Natural killer cell (primary cell): ENCODE data around the gene ATG13. TPM values are rescaled to one million over a fixed set of nuclear protein-coding genes. Genes with fewer than 3 reads are reported as not detected.

Experiments
- ATAC-seq, 3 donors: fragments of 150-1000 bp in 2 of 3; fragments of 200-7000 bp in 1 of 3; cut with Tn5 transposase; 1 replicate in 1 of 3; 2 replicates in 2 of 3; pipeline ENCODE4 v1.10.0; 2021; ENCODE audit warnings: mild to moderate bottlenecking in 2 of 3, moderate library complexity in 2 of 3
- DNase-seq, 2 donors: peaks; one replicate each; pipeline versions ENCODE4 v3.0.0 to v3.0.0-alpha.2; 2013 to 2021; ENCODE audit warnings: mixed read lengths in 1 of 2
- H3K27ac ChIP-seq: one replicate; pipeline ENCODE4 v1.5.1; 2013; ENCODE audit warnings: mild to moderate bottlenecking, low read length
- H3K27me3 ChIP-seq: one replicate; pipeline ENCODE4 v1.6.1; 2013; ENCODE audit warnings: low read length; ENCODE audit not compliant: control insufficient read depth, insufficient read depth
- H3K36me3 ChIP-seq: one replicate; pipeline ENCODE4 v1.6.1; 2013; ENCODE audit warnings: low read length; ENCODE audit not compliant: control insufficient read depth, insufficient read depth
- H3K4me1 ChIP-seq: one replicate; pipeline ENCODE4 v1.6.1; 2013; ENCODE audit warnings: low read length; ENCODE audit not compliant: control insufficient read depth, insufficient read depth
- H3K4me3 ChIP-seq: one replicate; pipeline ENCODE4 v1.5.1; 2013; ENCODE audit warnings: low read length
- H3K9me3 ChIP-seq: one replicate; pipeline ENCODE4 v1.6.1; 2013; ENCODE audit warnings: low read length; ENCODE audit not compliant: control insufficient read depth, insufficient read depth
- H3K27ac Mint-ChIP-seq, 2 donors: one replicate each; pipeline ENCODE4 v1.8.0; 2022; ENCODE audit warnings: mild to moderate bottlenecking in 2 of 2, mixed read lengths in 2 of 2, moderate library complexity in 1 of 2
- H3K27me3 Mint-ChIP-seq, 2 donors: one replicate each; pipeline ENCODE4 v1.8.0; 2022; ENCODE audit warnings: low read depth in 2 of 2, mixed read lengths in 2 of 2
- H3K36me3 Mint-ChIP-seq: one replicate; pipeline ENCODE4 v1.8.0; 2022; ENCODE audit warnings: mixed read lengths
- H3K4me1 Mint-ChIP-seq, 2 donors: one replicate each; pipeline ENCODE4 v1.8.0; 2022; ENCODE audit warnings: mixed read lengths in 2 of 2
- H3K4me3 Mint-ChIP-seq: one replicate; pipeline ENCODE4 v1.8.0; 2022; ENCODE audit warnings: mild to moderate bottlenecking, moderate library complexity, mixed read lengths
- H3K9me3 Mint-ChIP-seq, 2 donors: one replicate each; pipeline ENCODE4 v1.8.0; 2022; ENCODE audit warnings: mixed read lengths in 2 of 2
- WGBS: methylation state at CpG from one replicate; pipeline ENCODE4 v1.1.7; 2013; ENCODE audit warnings: missing lambda C conversion rate; ENCODE audit not compliant: insufficient coverage; 5-methylcytosine and 5-hydroxymethylcytosine counted together
- intact Hi-C: fragments of 100-400 bp; cut with micrococcal nuclease; formaldehyde crosslinking; loops from one replicate; pipeline ENCODE4 v1.14.2; 2022
- total RNA-seq, 4 donors: library from RNA; stranded (reverse); fragments of 120-200 nt in 1 of 4; gene quantifications; one replicate each; pipeline versions ENCODE4 v1.2.3 to v1.2.4, GENCODE V29; 2013 to 2022
- TF ChIP-seq, protein P1 (sequence below): fragments of 200-600 bp; IDR thresholded peaks from one replicate; pipeline ENCODE4 v1.8.0; 2022; ENCODE audit warnings: antibody characterized with exemption

ATG13 gene
- total RNA-seq, 3 donors from 2014 or later (not counting 1 experiment from before 2014, with no cell fraction given) = 125 to 137 (median 132) TPM

DNA sequence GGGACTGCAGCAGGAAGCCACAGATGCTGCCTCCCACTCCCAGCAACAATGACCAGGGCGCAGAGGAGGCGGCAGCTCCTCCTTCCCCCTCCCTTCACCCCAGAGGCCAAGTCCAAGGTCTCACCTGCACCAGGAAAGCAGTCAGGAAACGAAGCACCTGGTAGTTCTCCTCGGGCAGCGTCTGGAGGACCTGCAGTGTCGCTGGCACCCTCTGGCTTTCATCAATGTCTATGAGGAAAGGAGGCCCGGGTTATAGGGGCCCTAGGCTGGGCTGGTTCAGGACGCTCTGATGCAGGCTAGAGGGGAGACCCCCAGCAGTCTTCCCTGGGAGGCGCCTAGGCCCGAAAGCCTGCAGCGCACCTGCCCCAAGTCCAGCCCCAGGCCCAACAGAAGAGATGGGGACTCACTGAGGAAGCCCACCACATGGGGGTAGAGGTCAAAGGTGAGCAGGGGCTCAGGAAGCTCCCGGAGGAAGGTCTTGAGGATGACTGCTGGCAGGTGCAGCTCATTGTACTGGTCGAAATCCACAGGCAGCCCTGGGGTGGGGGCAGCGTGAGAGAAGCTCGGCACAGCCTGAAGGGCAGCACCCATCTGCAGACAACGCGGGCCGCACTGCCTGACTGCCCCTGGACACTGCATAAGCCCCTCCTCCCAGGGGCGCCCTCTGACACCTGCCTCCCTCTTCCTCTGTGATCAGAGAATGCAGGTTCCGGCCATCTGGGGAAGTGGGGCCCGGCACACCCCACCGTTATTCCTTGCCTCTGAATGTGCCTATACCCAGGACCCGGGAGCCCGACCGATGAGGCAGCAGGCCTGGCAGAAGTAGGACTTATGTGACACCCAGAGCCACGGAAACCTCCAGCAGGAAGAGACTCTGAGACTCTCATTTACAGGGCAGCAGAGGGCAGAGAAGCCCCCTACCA, 62.1 kb downstream of the ATG13 start:
- Mint-ChIP-seq H3K9me3 (no peaks in the 10 kb centered on the region), H3K36me3 (no peaks in the 10 kb centered on the region), H3K27me3 (no peaks in the 10 kb centered on the region), H3K4me3 (no peak overlapping the region), H3K4me1 (peaks cover 15 to 16% of the 10 kb centered on the region in 2 donors), H3K27ac (no peak overlapping the region)
- no peak overlapping the region for H3K27ac ChIP-seq
- H3K4me1 ChIP-seq = peaks cover 29% of the 10 kb centered on the region
- DNase-seq (no peak), ATAC-seq (no peak)
- H3K36me3 ChIP-seq = peaks cover 55% of the 10 kb centered on the region
- intact Hi-C loops = loop anchor here (10.0 kb wide), 1 partner anchor 65 kb away; the partner anchor contains the start of genes ATG13 and HARBI1
- TF ChIP-seq, protein P1, sequence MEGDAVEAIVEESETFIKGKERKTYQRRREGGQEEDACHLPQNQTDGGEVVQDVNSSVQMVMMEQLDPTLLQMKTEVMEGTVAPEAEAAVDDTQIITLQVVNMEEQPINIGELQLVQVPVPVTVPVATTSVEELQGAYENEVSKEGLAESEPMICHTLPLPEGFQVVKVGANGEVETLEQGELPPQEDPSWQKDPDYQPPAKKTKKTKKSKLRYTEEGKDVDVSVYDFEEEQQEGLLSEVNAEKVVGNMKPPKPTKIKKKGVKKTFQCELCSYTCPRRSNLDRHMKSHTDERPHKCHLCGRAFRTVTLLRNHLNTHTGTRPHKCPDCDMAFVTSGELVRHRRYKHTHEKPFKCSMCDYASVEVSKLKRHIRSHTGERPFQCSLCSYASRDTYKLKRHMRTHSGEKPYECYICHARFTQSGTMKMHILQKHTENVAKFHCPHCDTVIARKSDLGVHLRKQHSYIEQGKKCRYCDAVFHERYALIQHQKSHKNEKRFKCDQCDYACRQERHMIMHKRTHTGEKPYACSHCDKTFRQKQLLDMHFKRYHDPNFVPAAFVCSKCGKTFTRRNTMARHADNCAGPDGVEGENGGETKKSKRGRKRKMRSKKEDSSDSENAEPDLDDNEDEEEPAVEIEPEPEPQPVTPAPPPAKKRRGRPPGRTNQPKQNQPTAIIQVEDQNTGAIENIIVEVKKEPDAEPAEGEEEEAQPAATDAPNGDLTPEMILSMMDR = no peak
- 97% methylated on average over 26 of the region's 26 CpGs for WGBS
- H3K4me3 ChIP-seq = no peak overlapping the region
- no peaks in the 10 kb centered on the region for H3K27me3 ChIP-seq
- no peaks in the 10 kb centered on the region for H3K9me3 ChIP-seq

DNA sequence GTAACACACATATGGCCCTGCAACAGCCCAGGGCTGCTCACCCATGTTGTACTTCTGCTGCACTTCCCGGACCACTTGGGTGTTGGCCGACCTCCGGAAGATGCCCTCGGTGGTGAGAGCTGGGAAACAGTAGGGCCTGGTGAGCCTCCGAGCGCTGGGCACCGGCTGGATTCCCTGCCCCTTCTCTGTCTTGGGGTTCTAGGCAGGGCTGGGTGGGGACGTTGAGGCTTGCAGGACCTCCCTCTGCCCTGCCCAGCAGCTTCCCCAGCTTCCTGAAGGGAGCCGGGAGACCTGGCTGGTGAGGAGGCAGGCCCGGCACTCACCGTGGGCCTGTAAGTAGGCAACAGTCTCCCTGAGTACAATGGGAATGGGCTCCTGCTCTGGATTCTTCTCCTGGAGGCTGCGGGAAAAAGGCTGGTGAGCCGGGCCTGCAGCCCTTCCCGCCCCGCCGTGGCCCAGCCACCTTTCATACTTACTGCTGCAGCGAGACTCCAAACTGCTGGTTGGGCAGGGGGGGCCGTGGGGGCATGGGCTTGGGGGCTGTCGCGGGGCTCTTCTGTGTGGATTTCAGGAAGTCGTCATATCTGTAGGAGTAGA, 62.9 kb downstream of the ATG13 start:
- TF ChIP-seq, protein P1 = no peak
- Mint-ChIP-seq H3K36me3 (no peaks in the 10 kb centered on the region), H3K27ac (no peak overlapping the region), H3K27me3 (no peaks in the 10 kb centered on the region), H3K4me3 (no peak overlapping the region), H3K9me3 (no peaks in the 10 kb centered on the region), H3K4me1 (peaks cover 9 to 10% of the 10 kb centered on the region in 2 donors)
- DNase-seq = no peak
- Histone ChIP-seq H3K27ac (no peak overlapping the region), H3K9me3 (no peaks in the 10 kb centered on the region), H3K36me3 (peaks cover 55% of the 10 kb centered on the region), H3K4me3 (no peak overlapping the region), H3K4me1 (peaks cover 21% of the 10 kb centered on the region), H3K27me3 (no peaks in the 10 kb centered on the region)
- intact Hi-C loops = no loop called here
- WGBS = 97% methylated on average over 21 of the region's 21 CpGs
- ATAC-seq = no peak

DNA sequence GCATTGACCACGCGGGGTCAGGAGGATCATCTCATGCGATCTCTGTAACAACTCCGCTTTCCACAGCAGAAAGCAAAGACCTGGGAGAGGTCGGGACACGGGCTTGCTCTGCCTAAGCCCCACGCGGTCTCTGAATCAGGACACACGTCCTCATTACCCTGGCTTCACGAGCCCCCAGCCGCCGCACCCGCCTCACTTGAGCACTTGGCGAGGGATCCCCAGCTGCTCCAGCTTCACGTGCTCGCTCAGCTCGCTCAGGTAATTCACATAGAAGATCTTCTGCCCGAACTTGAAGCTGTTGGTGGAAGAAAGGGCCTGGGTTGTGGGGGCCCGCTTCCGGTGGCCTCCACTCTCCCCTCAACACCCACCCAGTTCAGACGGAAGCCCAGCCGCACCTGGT, 63.5 kb downstream of the ATG13 start:
- Mint-ChIP-seq H3K4me3 (no peak overlapping the region), H3K9me3 (no peaks in the 10 kb centered on the region), H3K4me1 (peaks cover 9 to 10% of the 10 kb centered on the region in 2 donors), H3K27ac (no peak overlapping the region), H3K27me3 (no peaks in the 10 kb centered on the region), H3K36me3 (no peaks in the 10 kb centered on the region)
- TF ChIP-seq, protein P1 = no peak
- Histone ChIP-seq H3K27ac (no peak overlapping the region), H3K9me3 (no peaks in the 10 kb centered on the region), H3K4me3 (no peak overlapping the region), H3K4me1 (peaks cover 16% of the 10 kb centered on the region), H3K27me3 (no peaks in the 10 kb centered on the region), H3K36me3 (peaks cover 55% of the 10 kb centered on the region)
- no peak for DNase-seq
- WGBS = 96% methylated on average over 19 of the region's 22 CpGs
- no peak for ATAC-seq
- intact Hi-C loops = no loop called here
